GM19438 (cell line): ENCODE measurements around the gene ZGRF1.
"Not testable (repeated sequence)": the region's sequence is repeated elsewhere in the genome, so short reads cannot be mapped to it uniquely, and the experiment has no call there.

Experiments
- ATAC-seq: cut with Tn5 transposase; IDR thresholded peaks from one replicate; pipeline ENCODE4 v1.9.1; 2021; ENCODE audit warnings: low read depth; ENCODE audit not compliant: unreplicated experiment

ZGRF1 gene

DNA sequence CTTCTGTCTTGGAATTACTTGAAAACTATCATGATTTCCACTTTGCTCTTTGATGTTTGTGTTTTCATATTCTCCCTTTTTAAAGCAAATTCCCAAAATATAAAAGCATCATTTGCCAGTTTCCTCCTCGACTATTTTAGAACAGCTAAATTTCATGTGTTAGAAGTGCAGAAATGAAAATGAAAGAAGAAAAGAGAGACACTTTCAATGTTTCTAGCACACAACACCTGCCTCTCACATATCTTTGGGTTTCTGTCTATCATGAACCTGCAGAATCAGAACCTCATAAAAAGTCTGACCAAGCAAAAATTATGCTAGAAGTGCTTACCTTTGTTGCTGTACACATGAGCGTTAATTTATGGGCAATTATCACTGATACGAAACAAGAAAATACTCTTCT, 118.8 kb downstream of the ZGRF1 start:
- no peak for ATAC-seq

DNA sequence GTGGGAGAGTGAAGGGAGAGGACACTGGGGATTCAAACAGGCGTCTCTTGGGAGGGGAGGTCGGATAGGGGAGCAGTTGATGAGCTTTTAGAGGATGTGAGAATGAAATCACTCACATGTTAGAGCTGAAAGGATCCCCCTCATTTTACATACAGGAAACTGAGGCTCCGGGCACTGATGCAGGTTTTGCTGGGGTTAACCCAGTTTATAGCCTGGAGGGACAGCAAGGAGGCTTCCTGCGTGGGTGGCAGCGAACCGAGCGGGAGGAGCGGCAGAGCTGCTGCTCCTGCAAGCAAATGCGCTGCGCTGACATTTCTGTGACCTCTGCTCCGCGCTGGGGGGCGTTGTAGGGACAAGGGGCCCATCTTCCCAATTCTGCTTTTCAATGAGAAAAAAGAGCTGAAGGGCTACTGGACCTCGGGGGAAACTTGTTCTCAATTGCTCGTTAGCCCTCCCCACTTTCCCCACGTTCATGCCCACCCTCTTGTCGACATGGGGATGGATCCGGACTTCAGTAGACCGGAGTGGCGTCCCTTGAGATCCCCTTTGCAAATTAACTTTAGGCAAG, 119.6 kb downstream of the ZGRF1 start:
- ATAC-seq, result peak; percentile 25

DNA sequence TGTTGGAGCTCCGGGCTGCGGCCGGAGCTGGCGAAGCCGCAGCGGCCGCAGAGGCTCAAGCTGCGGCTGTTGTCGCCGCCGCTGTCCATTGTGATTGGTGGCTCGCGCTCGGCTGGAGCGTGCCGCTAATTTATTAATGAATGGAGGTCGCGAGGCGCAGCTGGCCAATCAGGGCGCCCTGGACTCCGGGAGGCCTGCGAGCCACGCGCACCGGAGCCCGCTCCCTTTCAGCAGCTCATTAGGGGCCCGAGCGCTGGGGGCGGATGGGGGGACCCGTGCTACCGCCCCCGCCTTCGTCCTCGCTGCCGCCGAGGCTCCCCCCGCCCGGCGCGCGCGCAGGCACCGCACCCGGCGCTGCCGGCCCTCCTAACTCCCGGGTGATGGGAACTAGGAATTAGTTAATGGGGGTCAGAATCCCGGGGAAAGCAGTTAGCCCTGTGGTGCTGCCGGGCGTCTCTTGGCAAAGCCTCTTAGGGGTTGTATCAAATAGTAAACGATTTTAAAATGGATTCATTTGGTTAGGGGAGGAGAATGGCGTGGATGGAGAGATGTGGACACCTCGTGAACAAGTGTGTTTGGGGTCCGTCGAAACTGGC, 120.1 kb downstream of the ZGRF1 start:
- peak; percentile 17 for ATAC-seq

DNA sequence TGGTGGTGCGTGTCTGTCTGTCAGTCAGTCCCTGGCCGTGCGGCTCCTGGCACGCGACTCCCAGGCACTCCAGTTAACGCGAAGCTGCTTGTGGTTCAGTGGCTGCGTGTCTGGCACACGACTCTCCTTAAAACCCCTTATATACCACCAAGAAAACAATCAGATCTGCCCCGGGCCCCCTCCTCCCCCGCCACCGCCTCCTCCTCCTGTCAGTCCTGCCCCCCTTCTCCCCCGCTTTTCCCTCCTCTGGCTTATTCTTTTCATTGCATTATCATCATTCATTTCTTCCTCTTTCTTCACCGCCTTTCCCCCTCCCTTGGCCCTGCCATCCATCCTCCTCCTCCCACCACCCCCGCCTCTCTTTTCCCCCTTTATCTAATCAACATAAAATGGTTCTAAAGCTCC, 120.6 kb downstream of the ZGRF1 start, which contains the start of gene NEUROG2:
Gene NEUROG2 (minus strand): TSS at position 115 of the 405 bp plus-strand sequence. CDS start 705 bp downstream, outside the sequence.
- ATAC-seq, result no peak

DNA sequence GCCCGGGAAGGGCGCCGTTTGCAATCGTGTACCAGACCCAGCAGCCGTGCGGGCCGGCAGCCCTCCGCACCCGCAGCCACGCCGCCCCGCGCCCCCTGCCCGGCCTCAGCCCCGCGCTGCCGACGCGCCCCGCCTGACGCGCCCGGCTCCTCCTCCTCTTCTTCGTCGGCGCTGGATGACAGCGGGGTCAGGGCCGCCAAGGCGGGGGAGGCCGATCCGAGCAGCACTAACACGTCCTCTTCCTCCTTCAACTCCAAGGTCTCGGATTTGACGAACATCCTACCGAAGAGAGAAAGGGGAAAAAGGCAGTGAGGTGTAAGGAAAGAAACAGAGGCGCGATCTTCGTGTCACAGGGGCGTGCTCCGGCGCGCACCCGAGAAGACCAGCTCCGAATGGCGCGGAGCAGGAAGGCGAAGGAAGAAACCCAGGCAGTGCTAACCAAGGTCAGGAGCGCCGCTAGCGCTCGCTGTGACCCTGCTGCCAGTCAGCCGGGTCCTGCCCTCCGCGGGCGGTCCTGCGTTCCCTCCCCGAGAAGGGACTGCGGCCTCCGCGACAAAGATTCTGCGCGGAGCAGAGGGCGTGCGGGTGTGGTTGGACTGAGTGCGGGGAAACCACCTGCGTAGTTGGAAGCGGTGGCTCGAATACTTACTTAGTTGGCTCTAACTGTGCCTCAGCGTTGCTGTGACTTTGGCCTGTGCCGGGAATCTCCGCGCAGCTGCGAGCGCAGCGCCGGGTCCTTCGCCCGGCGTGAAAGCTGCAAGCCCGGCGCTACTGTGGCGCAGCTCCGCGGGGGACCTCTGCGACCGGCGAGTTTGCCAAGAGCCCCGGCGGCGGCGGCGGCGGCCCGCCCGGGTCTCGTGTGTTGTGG, 121.3 kb downstream of the ZGRF1 start:
- ATAC-seq, result peak; percentile 33

DNA sequence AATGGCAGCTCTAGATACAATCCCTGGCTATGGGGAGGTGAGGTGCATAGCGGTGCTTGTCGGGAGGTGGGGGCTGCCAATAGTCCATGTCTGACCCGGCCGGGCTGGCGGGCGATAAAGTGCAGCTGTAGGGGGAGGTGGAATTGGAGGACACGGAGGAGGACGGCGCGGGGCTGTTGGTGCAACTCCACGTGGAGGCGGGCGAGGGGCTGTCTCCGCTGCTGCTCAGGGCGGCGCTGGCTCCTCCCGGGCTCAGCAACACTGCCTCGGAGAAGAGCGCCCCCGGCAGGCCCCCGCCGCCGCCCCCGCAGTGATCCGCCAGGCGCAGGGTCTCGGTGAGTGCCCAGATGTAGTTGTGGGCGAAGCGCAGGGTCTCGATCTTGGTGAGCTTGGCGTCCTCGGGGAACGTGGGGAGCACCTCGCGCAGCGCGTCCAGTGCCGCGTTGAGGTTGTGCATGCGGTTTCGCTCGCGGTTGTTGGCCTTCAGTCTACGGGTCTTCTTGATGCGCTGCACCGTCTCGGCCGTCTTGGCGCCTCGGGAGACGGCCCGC, 122.0 kb downstream of the ZGRF1 start:
- peak; percentile 7 for ATAC-seq

DNA sequence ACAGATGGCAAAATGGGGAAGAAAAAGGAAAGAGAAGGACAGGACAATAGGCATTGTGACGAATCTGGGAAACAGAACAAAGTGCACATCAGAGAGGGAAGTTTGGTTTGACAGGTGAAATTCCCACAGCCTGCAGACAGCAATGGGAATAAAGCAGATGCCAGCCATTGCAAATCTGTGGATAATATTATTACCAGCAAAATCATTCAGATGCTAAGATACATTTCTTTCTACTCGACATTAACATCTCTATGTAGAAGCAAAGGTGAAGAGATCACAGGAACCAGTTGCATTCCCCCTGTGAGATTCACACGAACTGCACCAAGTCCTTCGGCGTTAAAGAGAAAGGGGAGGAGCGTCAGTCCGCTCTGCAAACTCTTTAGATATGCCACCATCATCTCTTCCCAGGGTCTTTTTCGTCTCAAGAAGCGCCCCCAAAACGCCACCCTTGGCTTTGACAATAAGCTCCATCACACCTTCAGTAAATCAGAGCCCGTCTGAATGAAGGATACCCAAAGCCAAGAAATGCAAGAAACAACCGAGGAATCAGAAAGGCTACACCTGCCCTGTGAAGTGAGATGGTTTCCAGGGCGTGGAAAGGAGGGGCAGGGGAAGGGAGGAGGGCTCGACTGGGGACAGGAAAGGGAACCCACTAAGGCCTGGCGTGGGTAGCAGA, 122.6 kb downstream of the ZGRF1 start:
- peak; percentile 3 for ATAC-seq

DNA sequence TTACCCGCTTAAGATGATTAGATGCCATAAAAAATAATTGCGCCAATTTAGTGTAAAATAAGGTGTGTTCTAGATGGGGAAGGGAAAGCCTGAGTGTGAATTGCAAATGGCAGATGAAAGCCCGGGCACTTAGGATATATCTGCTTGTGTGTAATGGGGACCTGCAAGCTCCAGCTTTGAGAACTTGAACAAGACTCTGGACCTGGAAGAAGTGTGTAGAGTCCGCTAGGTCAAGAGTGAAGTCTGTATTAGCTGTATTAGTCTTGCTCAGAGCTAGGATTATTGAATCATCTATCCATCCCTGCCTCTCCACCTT, 124.9 kb downstream of the ZGRF1 start:
- ATAC-seq, result no peak

DNA sequence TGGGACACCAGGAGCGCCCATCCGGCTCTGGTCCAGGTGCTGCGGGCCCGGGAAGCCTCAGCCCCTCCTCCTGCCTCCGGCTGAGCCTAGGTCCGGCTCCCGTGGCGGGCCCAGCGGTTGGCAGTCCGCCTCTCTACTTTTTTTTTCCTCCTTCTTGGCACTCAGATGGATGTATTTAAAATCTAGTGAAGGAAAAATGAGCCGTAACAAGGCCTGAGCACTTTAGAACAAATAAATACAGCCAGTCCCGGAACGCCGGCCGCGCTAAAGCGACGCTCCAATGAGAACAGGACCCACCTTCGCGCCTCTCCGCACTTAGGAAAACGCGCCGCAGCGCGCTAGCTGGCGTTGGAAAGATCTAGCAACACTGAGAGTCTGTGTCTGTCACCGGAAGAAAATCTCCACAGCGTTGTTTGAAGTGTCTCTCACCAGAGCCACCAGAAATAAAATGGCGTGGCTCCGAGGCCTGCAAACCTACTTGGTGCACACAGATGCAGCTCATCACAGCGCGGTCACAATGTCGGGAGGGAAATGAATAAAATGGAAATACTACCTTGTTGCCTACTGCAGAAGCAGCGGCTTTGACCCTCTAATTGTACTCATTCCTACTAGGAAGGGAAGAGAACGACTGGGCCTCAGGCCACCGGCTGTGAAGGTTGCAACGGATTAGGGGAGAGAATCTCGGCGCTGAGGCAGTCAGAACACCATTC, 125.5 kb downstream of the ZGRF1 start:
- no peak for ATAC-seq

DNA sequence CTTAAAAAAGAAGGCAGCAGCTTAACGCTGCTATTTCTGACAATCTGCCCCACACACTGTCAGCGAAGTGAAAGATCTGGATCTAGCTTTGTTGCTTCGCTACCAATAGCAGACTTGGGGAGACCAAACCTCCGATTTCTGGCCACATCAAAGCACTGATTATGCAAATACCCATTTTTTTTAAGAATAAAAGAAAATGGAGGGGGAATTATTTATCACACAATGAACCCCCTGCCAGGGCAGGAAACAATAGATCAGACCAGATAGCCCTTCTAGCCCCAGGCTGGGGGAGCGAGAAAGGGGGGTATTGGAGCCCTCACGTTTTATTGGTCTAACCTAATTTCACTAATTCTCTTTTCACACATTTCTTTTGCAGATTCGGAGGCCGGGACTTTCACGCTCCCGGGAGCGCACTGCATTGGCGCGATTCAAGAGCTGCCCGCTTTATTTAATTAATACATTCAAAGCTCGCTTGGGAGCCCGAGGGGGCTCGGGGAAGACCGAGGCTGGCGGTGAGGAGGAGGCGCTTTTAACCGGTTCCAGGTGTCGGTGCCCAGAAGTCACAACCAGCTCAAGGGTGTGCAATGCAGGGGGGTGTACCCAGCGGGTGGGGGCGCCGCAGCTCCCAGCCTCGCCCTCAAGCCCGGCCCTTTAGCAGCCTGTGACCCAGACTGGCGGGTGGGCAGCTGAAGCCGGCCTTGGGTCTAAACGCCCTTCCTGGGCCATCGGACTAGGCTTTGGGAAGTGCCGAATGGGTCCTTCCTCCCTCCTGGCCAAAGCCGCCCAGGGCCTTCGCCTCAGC, 126.2 kb downstream of the ZGRF1 start:
- no peak for ATAC-seq

DNA sequence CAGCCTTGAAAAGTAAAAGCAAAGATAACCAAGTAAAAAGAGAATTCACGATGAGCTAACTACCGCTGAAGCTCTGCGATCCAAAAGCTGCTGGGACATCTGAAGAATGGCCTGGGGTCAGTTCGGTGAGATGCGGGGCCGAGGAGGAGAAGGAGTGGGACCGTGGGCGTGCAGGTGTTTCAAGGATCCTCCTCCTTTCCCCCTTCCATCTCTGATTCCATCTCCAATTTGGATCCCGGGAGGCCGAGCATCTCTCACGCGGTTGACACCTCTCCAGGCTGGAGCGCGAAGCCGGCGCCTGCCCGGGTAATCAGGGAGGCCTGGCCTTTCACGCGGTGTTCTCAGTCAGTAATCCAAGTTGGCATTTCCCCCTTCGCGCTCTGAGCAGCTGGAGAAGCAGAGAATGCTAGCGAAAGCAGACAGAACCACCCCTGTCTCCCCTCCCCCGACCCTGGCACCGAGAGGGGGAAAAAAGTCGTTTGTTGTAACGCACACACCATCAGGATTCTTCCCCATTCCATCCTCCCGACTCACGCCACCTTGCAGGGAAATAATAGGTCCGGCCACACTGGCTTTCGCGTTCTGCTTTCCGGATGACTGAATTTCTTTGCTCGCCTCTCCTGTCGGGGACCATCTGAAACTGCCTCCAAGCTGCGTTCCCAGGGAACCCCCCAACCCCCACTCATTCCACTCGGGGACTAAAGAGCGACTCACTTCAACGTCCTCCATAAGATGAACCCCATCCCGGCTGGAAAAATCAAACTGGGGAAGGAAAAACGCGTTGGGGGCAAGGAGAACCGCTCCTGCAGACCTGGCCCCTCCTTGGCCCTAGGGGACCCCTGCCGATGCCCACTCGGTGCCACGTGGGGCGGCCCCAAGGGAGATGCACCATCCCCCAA, 127.2 kb downstream of the ZGRF1 start:
- ATAC-seq, result no peak

DNA sequence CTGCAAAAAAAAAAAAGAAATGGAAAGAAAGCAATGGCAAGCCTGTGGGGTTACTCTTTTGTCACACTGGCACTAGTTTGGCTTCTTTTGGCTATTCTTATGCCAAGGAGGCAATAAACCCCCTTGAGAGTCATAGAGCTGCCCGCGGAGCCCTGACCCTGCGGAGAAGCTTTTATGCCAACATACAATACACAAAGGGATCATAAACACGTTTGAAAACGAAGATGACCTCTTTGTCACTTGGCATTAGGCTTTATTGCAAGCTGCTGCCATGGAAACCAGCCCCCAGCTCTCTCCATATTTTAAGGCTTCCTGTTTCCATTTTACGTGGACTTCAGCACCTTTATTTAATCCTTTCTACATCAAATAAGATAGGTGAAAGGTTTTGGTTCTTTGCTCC, 128.4 kb downstream of the ZGRF1 start:
- ATAC-seq, result no peak

DNA sequence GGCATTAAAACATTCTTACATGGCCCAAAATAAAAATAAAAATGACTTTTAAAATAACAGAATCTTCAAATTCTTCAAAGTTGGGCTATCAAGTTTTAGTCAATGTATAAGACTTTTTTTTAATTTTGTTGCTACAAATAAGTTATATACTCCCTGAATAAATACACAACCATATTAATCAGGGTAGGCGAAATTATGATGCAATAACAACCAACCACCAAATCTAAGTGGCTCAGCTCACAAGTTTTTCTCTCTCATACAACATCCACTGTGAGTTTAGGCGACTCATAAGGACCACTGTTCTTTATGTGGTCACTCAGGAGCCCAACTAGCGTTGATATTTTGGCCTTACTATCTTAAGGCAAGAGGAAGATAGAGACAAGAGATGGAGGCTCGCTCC, 131.9 kb downstream of the ZGRF1 start:
- no peak for ATAC-seq

DNA sequence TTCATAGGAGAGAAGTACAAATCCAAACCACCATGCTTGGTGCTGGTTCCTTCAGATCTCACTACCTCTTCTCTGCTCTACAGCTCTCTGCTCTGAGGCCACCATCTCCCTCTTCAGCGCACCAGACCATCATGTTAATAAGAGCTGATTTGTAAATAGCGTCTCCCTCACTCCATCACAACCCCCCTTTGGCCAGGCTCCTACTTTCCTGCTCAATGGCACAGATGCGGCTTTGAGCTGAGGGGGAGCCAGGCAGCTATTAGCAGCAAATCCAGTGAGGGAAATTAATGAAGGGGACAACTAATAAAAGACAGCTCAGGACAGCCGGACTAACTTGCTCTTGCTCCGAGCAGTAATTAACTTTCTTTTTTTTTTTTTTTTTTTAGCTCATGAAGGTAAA, 133.8 kb downstream of the ZGRF1 start:
- no peak for ATAC-seq

DNA sequence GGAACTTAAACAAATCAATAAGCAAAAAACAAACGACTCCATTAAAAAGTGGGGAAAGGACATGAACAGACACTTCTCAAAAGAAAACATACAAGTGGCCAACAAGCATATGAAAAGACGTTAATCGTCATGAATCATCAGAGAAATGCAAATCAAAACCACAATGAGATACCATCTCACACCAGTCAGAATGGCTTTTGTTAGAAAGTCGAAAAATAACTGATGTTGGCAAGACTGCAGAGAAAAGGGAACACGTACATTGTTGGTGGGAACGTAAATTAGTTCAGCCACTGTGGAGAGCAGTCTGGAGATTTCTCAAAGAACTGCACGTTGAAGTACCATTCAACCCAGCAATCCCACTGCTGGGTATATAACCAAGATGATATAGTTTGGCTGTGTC, 144.4 kb downstream of the ZGRF1 start:
- no peak for ATAC-seq

DNA sequence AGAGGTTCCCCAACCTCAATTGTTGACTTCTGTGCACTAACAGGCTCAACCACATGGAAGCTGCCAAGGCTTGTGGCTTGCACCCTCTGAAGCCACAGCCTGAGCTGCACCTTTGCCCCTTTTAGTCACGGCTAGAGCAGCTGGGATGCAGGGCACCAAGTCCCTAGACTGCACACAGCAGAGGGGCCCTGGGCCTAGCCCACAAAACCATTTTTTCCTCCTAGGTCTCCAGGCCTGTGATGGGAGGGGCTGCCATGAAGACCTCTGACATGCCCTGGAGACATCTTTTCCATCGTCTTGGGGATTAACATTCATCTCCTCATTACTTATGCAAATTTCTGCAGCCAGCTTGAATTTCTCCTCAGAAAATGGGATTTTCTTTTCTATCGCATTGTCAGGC, 145.9 kb downstream of the ZGRF1 start:
- ATAC-seq, result not testable (repeated sequence)
